Omental fat pad (tissue), 4 donors: ENCODE results near the gene ABCG5. TPM values are rescaled to one million over a fixed set of nuclear protein-coding genes. Genes with fewer than 3 reads are reported as not detected.

Experiments
- ATAC-seq: fragments of 150-250 bp; one replicate; pipeline ENCODE4 v1.9.1; 2016; ENCODE audit warnings: mild to moderate bottlenecking, moderate library complexity; ENCODE audit not compliant: low FRiP score
- DNase-seq: peaks from one replicate; pipeline ENCODE4 v3.0.0-alpha.2; 2019; ENCODE audit warnings: low spot score
- CTCF ChIP-seq, 3 donors: fragments of 450-650 bp; IDR thresholded peaks; one replicate each; pipeline ENCODE4 v1.5.1; 2016 to 2017; ENCODE audit warnings: antibody characterized with exemption in 3 of 3, mild to moderate bottlenecking in 3 of 3, moderate library complexity in 2 of 3
- total RNA-seq, 4 donors: library from RNA; depleted of rRNA; stranded (reverse); fragments of >200 nt; gene quantifications; one replicate each; pipeline ENCODE4 v1.1.0, GENCODE V29; 2016

The ABCG5 gene
- total RNA-seq, 4 donors from 2014 or later = not detected

GRCh38 chr2:43842866-43843226 is 4.2 kb upstream of the ABCG5 start:
- no peak for DNase-seq
- TF ChIP-seq CTCF (IDR thresholded peaks at IDR 0.05) = no peak
- no peak for ATAC-seq

GRCh38 chr2:43841949-43842865 is 3.6 kb upstream of the ABCG5 start:
- TF ChIP-seq CTCF (IDR thresholded peaks at IDR 0.05) = no peak
- ATAC-seq (no peak), DNase-seq (no peak)

- DNase-seq (no peak), ATAC-seq (no peak)
- TF ChIP-seq CTCF (IDR thresholded peaks at IDR 0.05) = no peak
These were observed 2.3 kb upstream of the ABCG5 start for GRCh38 chr2:43840965-43841364.

GRCh38 chr2:43839776-43840564 is 1.3 kb upstream of the ABCG5 start:
- DNase-seq = no peak
- no peak for TF ChIP-seq CTCF (IDR thresholded peaks at IDR 0.05)

DNA sequence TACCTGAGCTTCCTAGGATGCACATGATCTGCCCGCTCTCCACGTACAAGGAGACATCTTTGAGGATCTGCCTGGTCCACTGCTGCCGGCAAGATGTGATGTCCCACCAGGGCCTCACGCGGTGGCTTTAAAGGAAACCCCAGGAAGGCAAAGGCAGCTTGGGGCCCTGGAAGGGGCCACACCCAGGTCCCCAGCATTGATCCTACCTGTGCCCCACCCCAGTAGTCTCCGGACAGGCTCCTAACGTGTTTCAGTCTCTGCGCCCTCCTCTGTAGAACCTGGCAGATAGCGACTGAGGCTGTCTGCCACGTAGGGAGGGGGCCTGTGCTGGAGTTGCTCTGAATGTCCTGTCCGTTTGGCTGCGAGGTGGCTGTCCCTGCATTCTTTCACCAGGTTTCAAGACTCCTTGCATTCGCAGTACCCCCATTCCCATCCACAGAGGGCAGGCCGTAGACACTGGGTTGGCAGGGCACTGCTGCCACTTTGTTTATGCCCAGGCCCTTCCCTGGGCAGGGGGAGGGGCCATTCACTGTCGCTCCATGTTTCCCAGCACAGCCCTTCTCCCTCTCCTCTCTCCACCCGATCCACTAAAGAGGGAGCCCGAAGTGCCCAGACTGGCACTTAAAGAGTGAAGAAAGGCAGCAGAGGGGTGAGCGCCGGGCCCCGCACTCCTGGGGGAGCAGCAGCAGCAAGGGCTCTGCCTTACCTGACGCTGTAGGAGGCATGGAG is 644 bp downstream of the ABCG5 start:
- DNase-seq = no peak
- TF ChIP-seq CTCF (IDR thresholded peaks at IDR 0.05) = no peak
- ATAC-seq = no peak

More at GRCh38 chr2:43839776-43840564, 1.3 kb upstream of the ABCG5 start:
- no peak for ATAC-seq

DNA sequence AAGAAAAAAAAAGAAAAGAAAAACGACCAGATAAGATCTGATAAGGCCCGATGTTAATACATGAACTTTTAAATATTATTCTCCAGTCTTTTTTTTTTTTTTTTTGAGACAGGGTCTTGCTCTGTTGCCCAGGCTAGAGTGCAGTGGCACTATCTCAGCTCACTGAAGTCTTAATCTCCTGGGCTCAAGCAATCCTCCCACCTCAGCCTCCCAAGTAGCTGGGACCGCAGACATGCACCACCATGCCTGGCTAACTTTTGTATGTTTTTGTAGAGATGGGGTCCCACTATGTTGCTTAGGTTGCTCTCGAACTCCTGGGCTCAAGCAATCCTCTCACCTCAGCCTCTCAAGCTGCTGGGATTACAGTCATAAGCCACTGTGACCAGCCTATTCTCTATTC is 1.6 kb downstream of the ABCG5 start:
- ATAC-seq (no peak), DNase-seq (no peak)
- no peak for TF ChIP-seq CTCF (IDR thresholded peaks at IDR 0.05)
